Stimulated activated CD8-positive, alpha-beta memory T cell treated with anti-CD3 and anti-CD28 coated beads, Interleukin-12 subunit alpha, Interleukin-12 subunit beta, amount 100 ng/mL, for 4 hours (primary cell): ENCODE data around the gene PRELID2.
"Not testable (repeated sequence)": the region's sequence is repeated elsewhere in the genome, so short reads cannot be mapped to it uniquely, and the experiment has no call there.

Experiments
- DNase-seq: peaks from one replicate; pipeline ENCODE4 v3.0.0-alpha.2; 2020; ENCODE audit warnings: low read depth

The PRELID2 gene

DNA sequence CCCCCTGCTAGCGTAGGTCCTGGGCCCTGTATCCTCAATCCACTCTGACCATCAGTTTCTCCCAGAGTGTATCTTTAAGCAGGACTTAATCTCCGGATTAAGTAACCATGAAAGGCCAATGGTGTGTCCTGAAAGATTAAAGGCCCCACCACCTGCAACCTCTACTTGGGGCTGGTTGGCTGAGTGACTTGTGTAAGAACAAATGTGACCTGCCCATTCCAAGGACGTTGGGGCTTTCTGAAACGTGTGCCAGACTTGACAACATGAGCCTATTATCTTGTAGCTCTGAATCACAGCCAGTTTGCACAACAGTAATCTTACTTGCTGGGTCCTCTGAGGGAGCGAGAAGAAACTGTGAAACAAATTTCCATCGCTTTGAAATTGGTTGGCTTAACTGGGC lies 3.1 kb upstream of the PRELID2 start:
- DNase-seq, result no peak

DNA sequence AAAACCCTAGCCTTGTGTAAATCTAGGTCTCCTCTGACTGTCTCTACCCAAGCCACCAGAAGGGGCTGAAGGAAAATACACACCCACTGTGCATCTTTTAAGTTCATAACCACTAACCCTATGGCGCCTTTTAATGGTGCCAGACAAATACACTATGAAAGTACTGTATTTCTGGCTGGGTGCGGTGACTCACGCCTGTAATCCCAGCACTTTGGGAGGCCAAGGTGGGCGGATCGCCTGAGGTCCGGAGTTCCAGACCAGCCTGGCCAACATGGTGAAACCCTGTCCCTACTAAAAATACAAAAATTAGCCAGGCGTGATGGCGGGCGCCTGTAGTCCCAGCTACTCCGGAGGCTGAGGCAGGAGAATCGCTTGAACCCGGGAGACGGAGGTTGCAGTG lies 1.1 kb upstream of the PRELID2 start:
- DNase-seq, result not testable (repeated sequence)

DNA sequence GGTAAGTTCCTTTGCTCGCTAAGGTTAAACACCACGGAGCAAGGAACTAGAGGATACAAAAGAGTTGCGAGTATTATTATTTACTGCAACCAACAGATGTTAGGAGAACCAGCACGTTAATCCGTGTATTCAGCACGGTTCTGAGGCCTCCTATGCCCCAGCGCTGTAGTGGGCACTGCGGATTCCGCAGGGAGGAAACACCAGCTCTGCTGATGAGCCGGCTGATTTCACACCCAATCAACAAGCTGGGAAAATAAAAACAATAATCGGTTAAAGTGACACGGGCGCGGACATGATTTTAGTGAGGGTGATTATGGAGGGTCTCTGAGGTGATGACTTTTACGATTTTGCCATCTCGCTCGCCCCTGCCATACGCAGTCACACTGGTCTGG lies 702 bp upstream of the PRELID2 start:
- no peak for DNase-seq

DNA sequence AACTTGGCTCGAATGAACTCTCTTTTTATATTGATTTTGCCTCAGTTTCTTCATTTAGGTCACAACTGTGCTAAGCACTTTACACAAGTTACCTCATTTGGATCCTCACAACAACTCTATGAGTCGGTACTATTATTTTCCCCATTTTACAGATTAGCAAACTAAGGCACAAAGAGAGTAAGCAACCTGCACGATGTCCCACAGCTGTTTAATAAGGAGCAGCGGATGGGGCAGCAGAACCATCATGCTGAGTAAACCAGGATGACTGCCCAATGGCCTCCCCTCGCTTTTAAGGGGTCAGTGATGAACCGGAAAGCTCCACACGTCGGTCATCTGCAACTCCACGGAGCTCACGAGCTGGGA lies 607 bp downstream of the PRELID2 start:
- DNase-seq, result no peak

DNA sequence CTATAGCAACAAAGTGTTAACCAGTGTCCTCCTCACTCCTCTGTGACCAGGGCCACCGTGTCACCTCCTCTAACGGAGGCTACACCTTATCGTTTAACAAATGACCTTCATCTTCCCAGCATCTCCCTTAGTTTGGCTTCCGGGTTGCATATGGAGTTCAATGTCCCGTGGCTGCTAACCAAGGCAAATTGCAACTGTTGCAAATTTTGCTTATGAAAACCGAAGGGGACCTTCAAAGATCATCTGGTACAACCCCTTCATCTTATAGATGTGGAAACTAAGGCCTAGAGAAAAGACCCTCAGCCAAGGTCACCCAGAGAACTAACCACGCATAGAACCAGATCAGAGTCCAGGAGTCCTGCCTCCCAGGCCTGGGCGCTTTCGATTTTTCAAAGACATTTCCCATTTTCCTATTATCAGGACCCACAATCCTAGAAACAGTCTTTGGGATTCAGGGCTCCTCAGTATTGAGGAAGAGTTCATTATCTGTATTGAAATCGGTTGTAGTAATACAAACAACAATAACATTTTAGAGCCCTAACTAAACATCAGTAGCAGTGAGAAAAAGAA lies 1.4 kb downstream of the PRELID2 start:
- DNase-seq, result no peak

DNA sequence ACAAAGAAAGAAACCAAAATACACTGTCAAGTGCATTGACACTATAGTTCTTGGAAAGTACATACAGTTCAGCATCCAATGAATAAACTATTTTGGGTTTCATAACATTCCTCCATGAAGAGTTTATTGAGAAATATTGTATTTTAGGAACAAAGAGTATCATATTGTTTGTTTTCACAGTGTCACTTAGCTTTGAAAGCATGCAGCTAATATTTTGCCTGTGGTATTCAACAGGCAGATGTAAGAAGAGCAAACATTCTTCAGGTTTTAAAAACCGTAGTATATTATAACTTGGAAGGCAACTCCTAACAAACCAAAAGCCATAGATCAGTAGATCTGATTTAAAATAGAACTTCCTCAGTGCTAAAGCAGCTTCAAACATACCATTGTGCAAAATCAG lies 4.5 kb downstream of the PRELID2 start:
- DNase-seq, result no peak

DNA sequence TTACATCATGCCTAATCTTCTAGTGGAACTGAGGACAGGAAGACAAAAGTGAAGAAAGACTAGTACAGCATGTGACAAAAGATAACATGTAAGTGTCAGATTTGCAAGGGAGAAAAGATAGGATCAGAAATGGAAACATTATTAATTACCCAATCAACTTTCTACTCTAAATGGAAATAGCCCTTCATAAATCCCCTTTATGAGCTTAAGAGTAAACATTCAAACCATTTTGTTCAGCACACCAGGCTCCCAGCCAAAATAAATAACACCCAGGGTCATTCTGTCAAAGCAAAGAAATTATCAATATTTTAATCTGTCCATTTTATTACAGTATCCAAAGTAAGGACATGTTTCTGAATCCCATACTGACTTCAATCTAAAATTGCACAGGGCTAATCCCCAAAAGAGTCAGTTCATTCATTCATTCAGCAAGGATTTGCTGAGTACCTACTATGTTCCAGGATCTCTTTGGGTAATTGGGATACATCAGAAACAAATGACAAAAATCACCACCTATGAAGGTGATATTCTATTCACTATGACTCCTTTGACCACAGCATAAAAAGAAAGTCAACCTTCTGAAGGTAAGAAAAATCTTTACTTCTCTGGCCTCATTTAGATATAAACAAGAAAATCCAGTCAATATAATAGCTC lies 5.3 kb downstream of the PRELID2 start:
- DNase-seq, result no peak

DNA sequence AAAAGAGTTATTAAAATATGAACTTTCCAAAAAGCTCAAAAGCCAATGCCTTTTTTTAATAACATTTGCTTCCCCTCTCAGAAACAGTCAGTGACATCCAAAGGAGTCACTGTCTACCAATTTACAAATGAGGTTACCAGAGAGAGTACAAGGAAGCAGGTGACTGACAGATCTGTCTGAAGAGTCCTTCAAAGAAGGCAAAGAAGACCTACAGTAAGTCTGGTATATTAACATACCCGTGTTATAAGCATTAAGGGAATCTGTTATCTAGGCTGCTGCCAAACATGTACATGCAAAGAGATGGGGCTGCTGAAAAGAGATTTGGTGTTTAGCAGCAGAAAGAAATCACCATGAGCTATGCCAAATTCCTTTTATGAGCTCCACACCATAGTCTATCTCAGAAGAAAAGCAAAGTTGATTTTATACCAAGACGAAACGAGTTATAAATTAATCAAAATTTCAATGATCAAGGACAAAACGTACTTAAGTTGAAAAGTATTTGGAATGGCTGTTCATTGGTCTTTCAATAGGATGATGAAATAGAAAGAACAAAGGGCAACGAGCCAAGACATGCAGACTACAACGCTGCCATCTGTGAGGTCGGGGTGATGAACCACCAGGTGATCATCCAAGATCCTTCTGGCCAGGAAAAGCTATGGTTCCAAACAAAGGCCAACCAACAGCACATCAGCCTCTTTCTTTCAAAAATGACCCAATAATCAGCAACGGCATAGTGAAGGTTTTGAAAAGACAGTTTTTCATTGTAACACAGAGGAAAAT lies 8.1 kb downstream of the PRELID2 start:
- DNase-seq, result no peak

DNA sequence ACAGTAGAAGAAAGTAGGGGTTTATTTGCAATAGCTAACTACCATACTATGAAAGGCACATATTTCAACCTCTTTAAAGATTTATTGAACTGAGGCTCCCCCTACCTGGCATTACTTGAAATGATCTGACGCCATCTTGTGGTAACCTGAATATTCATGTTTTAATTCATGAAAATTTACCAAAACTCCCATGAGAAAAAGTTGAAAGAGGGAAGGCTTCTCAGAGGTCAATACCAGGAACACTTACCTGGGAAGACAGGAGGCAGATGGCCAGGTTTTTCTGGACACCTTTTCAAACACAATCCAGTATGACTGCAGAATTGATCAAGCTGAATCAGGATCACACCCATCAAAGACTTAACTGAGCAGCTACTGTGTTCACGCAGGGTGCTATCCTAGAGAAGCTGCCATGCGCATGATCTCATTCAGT lies 9.4 kb downstream of the PRELID2 start:
- DNase-seq, result no peak

DNA sequence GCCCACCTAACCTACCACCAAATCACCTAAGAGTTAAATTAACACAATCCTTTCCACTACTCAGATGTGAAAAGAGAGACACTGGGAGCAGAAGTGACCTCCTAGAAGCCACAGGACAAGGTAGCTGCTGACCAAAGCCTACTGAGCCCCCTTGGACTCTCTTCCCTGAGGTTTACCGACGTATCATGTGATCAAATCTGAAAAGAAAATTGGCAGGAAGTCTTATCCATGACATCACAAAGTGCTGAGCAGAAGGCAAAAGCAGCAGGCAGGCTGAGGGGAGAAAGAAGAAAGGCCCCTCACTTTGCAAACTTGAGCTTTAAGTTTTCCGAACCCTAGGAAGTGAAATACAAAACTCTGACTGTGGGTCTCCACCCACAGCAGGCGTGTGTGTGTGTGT lies 11.1 kb downstream of the PRELID2 start:
- no peak for DNase-seq

DNA sequence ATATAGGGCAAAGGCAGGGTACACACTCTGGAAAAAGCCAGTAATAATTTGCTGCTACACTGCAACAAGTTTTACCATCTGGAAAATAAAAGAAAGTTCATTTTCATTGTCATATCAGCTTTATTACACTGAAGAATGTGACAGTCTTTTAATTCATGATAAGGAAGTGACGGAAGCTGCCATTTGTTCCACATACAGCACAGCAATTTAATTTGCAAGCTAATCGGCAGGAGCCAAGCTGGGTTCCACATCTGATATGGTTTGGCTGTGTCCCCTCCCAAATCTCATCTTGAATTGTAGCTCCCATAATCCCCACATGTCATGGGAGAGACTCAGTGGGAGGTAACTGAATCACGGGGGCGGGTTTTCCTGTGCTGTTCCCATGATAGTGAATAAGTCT lies 16.5 kb downstream of the PRELID2 start:
- no peak for DNase-seq

DNA sequence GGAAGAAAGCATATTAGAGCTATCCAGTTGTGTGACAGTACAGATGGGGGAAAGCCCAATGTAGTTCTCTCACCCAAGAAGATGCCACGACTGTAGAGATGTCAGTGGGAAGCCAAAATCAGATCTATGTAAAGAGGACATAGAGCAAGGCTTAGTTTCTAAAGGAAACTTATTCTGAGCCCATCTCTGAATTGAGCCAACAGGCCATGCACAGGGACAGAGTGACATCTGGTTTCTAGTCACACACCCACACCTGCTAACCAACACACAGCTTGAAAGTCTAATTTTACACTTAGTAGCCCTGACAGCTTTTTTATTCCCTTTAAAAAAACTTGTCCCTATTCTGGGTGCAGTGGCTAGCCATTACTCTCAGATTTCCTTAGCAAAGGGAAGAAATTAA lies 22.3 kb downstream of the PRELID2 start:
- no peak for DNase-seq

DNA sequence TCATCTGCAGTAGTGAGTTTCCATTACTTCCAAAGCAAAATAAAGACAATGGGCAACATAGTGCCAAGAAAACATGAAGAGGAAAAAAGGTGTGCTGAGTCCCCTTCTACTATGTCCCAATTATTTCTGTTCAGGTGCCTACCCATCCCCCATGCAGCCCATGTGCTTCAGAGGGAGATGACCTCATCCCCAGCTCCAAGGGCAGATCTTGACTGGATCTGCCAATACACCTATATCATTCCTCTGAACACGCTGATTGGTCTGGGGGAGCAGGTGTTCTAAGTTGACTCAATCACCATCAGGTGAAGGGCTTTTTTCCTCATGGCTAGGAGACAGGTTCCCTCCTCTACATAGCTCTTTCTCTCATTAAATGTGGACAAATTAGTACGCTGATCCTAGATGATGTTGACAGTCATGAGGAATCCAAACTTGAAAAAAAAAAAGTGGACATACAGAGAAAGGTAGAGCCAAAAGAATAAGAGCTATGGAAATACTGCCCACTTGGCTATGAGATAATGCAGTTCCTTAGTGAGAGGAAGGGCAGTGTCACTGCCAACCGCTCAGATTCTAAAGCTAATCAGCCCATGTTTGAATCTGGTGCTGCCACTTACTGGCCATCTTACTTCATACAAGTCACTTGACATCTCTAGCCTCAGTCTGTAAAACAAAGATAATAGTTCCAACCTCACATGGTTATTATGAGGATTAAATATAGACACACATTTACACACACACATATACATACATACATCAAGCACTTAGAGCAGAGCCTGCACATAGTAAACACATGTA lies 23.1 kb downstream of the PRELID2 start:
- no peak for DNase-seq

DNA sequence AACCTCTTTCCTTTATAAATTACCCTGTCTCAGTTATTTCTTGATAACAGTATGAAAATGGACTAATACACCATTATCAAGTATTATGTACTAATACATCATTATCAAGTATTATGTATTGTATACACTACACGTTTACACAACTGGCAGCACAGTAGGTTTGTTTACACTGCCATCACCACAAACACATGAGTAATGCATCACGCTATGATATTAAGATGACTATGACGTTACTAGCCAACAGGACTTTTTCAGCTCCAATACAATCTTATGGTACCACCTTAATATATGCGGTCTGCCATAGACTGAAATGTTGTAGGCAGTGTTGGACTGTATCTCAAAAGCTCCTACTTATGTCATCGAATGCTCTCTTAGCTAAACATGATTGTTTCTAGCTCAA lies 28.2 kb downstream of the PRELID2 start:
- DNase-seq, result no peak

DNA sequence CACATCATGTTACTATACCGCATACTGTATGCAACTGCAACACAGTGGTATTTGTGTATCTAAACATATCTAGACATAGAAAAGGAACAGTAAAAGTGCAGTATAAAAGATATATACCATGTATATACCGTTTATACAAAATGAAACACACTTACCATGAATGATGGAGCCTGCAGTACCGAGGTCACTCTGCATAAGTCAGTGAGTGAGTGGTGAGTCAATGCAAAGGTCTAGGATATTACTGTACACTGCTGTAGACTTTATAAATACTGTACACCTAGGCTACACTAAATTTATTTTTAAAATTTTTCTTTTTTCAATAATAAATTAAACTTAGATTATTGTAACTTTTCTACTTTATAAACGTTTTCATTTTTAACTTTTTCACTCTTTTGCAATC lies 29.3 kb downstream of the PRELID2 start:
- DNase-seq, result no peak

DNA sequence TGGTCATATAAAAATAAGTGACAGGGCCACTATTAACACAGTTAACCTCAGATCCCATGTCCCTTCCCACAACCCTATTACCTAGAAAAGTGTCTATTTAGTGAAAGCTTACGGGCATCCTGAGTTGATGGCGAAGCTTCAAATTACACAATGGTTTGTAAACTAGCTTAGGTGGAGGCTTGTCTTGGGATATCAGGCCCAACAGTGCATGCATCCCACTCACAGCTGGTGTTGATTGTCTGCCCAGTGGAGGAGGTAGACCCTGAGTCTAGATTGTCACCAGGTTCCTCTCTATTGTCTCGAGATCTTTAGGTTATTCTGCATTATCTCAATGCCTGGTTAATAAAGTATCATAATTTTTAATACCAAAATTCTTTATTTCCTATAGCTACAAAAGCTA lies 30.4 kb downstream of the PRELID2 start:
- no peak for DNase-seq

DNA sequence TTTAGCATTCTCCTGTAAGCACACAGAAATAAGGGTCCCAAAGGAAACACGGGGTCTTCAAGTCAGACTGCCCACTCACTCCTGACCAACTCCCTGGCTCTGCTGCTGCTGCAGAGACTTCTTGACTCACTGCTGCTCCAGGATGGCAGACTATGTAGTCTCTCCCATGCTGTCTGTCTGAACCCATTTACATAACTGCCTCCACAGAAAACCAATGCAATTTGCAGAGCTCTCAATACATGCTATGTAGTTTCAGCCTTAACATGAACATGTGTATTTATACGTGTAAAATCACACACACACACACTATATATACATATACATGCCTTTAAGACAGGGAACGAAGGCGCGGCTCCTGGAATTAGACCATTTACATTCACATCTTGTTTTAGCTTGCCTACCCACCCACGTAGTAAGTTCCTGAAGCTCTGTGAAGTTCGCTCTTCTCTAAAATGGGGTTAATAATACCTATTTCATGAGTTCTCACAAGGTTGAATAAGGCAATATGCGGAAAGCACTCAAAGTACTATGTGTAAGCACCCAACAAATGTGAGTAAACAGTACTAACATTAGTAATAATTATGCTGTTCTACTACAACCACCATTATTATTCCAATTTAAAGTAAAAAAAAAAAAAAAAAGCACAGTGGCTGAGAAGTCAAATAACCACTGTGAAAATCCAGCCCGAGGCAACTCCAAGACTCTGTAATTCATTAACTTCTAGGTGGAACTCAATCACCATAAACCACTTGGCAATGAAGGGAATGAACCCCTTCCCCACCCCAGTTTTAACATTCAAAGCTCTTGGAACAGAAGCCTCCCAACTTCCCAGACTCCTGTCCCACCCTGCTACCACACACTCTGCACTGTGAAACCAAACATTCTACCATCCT lies 31.8 kb downstream of the PRELID2 start:
- DNase-seq, result no peak

DNA sequence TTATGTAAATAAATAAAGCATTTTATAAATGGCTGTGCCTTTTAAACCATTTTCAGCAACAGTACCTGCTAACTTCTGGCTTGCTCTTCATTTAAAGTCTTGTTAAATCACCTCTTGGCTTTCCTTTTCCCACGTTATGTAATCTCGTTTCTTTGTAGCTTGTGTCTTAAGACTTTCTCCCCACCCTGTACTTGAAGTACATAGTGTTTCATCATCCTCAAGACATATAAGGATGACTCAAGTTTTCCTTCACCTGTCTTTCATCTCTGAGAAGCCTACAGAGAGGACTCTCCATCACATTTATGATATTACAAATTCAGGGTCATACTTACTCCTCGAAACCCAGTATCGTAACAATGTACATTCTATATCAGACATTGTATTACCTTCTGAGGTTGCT lies 33.9 kb downstream of the PRELID2 start:
- DNase-seq, result no peak

DNA sequence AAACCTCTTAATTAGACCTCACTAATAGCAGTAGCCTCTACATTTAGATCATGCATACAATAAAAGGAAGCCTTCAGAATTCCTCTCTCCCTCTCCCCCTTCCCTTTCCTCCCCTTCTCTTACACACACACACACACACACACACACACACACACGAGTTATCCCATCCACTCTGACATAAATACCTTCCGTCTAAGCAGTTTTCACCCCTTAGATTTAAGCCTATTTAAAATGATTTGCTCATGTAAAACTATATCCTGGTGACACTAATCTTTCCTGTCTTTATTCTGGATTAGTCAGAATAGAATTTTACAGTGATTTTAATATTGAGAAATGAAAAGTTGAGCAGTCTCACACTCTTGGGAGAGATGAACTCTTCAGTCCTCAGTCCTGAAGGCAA lies 35.0 kb downstream of the PRELID2 start:
- DNase-seq, result no peak

DNA sequence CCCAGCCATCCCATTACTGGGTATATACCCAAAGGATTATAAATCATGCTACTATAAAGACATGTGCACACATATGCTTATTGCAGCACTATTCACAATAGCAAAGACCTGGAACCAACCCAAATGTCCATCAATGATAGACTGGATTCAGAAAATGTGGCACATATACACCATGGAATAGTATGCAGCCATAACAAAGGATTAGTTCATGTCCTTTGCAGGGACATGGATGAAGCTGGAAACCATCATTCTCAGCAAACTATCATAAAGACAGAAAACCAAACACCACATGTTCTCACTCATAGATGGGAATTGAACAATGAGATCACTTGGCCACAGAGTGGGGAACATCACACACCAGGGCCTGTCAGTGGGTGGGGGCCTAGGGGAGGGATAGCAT lies 36.6 kb downstream of the PRELID2 start:
- not testable (repeated sequence) for DNase-seq

DNA sequence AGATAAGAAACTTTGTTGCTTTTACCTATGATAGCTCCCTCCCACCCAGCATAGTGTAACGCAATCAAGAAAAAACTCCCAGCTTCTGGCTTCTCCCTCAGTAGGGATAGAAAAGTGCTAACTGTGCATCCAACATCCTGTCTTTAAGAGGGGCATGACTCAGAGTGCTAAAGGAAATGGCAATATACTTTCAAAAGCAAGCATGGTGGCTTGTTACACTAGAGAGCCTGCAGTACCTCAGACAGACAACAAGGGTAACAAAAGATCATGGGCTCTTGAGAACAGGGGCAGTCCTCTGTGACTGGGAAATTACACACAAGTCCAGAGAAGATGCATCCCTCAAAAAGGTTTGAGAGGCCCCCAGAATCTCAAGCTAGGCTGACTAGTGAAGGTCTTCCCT lies 37.8 kb downstream of the PRELID2 start:
- DNase-seq, result no peak

DNA sequence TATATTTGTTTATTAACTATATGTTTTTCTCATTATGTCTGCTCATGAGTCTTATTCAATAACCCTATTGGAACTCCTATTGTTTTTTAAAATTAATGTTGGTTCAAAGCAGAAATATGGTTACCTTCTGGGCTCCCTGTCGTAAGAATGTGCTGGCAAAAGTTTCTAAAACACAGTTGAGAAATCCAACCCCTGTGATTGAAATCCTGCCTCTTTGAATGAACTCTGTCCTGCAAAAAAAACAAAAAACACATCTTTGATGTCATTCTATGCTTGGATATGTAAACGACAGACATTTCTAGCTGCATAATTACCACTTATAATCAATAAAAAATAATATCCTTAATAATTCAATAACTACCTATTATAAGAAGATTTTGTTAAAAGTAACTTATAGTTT lies 38.8 kb downstream of the PRELID2 start:
- DNase-seq, result no peak
